ENCODE results near the gene MAP3K4. TPM values are rescaled to one million over a fixed set of nuclear protein-coding genes. Genes with fewer than 3 reads are reported as not detected.

Gene MAP3K4, protein sequence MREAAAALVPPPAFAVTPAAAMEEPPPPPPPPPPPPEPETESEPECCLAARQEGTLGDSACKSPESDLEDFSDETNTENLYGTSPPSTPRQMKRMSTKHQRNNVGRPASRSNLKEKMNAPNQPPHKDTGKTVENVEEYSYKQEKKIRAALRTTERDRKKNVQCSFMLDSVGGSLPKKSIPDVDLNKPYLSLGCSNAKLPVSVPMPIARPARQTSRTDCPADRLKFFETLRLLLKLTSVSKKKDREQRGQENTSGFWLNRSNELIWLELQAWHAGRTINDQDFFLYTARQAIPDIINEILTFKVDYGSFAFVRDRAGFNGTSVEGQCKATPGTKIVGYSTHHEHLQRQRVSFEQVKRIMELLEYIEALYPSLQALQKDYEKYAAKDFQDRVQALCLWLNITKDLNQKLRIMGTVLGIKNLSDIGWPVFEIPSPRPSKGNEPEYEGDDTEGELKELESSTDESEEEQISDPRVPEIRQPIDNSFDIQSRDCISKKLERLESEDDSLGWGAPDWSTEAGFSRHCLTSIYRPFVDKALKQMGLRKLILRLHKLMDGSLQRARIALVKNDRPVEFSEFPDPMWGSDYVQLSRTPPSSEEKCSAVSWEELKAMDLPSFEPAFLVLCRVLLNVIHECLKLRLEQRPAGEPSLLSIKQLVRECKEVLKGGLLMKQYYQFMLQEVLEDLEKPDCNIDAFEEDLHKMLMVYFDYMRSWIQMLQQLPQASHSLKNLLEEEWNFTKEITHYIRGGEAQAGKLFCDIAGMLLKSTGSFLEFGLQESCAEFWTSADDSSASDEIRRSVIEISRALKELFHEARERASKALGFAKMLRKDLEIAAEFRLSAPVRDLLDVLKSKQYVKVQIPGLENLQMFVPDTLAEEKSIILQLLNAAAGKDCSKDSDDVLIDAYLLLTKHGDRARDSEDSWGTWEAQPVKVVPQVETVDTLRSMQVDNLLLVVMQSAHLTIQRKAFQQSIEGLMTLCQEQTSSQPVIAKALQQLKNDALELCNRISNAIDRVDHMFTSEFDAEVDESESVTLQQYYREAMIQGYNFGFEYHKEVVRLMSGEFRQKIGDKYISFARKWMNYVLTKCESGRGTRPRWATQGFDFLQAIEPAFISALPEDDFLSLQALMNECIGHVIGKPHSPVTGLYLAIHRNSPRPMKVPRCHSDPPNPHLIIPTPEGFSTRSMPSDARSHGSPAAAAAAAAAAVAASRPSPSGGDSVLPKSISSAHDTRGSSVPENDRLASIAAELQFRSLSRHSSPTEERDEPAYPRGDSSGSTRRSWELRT (N-terminal part only)
- total RNA-seq (2014; rRNA removed) (24.9 and 27.9 TPM in 2 replicates), Bru-seq, nascent RNA (percentile 82 among the genes with signal in this experiment), BruChase-seq, experiment 1, labeled RNA remaining after a 6-hour chase (percentile 74 among the genes with signal in this experiment), BruChase-seq, experiment 2, labeled RNA remaining after a 2-hour chase (percentile 83 among the genes with signal in this experiment)
- long read RNA-seq, full-length matches to known transcripts: 3 of 26 reads
- long read RNA-seq, partial matches to known transcripts: 20 of 26 reads
- long read RNA-seq, other reads (novel, unspliced or antisense): 3 of 26 reads

GRCh38 chr6:160991406-160992060 is at the start of gene MAP3K4:
Gene MAP3K4, plus strand, starts transcription at chr6:160991769. Its CDS starts 163 bp downstream, at chr6:160991932.
- H3F3A ChIP-seq (ENCODE audit: low read length, unreplicated experiment): no peaks in the 10 kb centered on the region
- no peaks in the 10 kb centered on the region for H3K27me3 ChIP-seq (ENCODE audit: low read length)
- H3K9me2 ChIP-seq (replicated peaks; ENCODE audit: low read length): no peaks in the 10 kb centered on the region
- peak within 1 kb of the TSS; percentile 82 for H3K27ac ChIP-seq (ENCODE audit: low read length)
- H3K79me2 ChIP-seq (ENCODE audit: low read length): peaks cover 48% of the 10 kb centered on the region
- peak within 1 kb of the TSS; percentile 62 for H2AFZ ChIP-seq (ENCODE audit: low read length)
- CTCF ChIA-PET: interaction anchor here (0.9 kb wide), 1 partner anchor 47 kb away, joined by 4 read pairs; no protein-coding TSS in a partner anchor
- peak within 1 kb of the TSS; percentile 88 for H3K4me3 ChIP-seq (ENCODE audit: low read length)
- ATAC-seq (peak; percentile 74), DNase-seq (peak; percentile 62)
- intact Hi-C loops (cut with micrococcal nuclease): loop anchor here (1.0 to 10.0 kb wide), 9 partner anchors 47 to 383 kb away; partner anchors contain the start of gene AGPAT4
- TF ChIP-seq, protein P1, sequence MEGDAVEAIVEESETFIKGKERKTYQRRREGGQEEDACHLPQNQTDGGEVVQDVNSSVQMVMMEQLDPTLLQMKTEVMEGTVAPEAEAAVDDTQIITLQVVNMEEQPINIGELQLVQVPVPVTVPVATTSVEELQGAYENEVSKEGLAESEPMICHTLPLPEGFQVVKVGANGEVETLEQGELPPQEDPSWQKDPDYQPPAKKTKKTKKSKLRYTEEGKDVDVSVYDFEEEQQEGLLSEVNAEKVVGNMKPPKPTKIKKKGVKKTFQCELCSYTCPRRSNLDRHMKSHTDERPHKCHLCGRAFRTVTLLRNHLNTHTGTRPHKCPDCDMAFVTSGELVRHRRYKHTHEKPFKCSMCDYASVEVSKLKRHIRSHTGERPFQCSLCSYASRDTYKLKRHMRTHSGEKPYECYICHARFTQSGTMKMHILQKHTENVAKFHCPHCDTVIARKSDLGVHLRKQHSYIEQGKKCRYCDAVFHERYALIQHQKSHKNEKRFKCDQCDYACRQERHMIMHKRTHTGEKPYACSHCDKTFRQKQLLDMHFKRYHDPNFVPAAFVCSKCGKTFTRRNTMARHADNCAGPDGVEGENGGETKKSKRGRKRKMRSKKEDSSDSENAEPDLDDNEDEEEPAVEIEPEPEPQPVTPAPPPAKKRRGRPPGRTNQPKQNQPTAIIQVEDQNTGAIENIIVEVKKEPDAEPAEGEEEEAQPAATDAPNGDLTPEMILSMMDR (conservative IDR thresholded peaks at IDR 0.05; ENCODE audit: low read depth, low read length): no peak
- TF ChIP-seq EZH2 (IDR thresholded peaks at IDR 0.05; ENCODE audit: low read length, unreplicated experiment) (no peak), EZH2phosphoT487 (IDR thresholded peaks at IDR 0.05; ENCODE audit: borderline replicate concordance, low read length) (no peak)
- no peaks in the 10 kb centered on the region; the same call in 1 of the 2 replicates for H3K9me3 ChIP-seq (ENCODE audit: low read length)
- BruUV-seq (replicated peaks): no TSS peak
- POLR2A ChIA-PET (ENCODE audit: unreplicated experiment): interaction anchor here (0.6 kb wide), 1 partner anchor 47 kb away, joined by 3 read pairs; no protein-coding TSS in a partner anchor
- peak within 1 kb of the TSS; percentile 93 for H3K9ac ChIP-seq (ENCODE audit: low read length)
- H3K36me3 ChIP-seq (ENCODE audit: low read depth, low read length): peaks cover 1% of the 10 kb centered on the region
- H3K4me1 ChIP-seq (ENCODE audit: insufficient read depth, low read length): peaks cover 18% of the 10 kb centered on the region
- H4K20me1 ChIP-seq (ENCODE audit: low read length): 0 out of 2 replicates have a peak, but pooled peaks cover 13% of the 10 kb centered on the region
- H3K4me2 ChIP-seq (ENCODE audit: low read length): peak within 1 kb of the TSS; percentile 96

- Histone ChIP-seq H3K4me1 (ENCODE audit: insufficient read depth, low read length) (no peaks in the 10 kb centered on the region), H4K20me1 (ENCODE audit: low read length) (no peaks in the 10 kb centered on the region), H3K9ac (ENCODE audit: low read length) (no peak overlapping the region), H3K27me3 (ENCODE audit: low read length) (no peaks in the 10 kb centered on the region), H3K9me3 (ENCODE audit: low read length) (no peaks in the 10 kb centered on the region), H3K9me2 (replicated peaks; ENCODE audit: low read length) (no peaks in the 10 kb centered on the region), H3F3A (ENCODE audit: low read length, unreplicated experiment) (no peaks in the 10 kb centered on the region), H2AFZ (ENCODE audit: low read length) (no peak overlapping the region), H3K79me2 (ENCODE audit: low read length) (no peaks in the 10 kb centered on the region), H3K36me3 (ENCODE audit: low read depth, low read length) (no peaks in the 10 kb centered on the region), H3K27ac (ENCODE audit: low read length) (no peak overlapping the region), H3K4me2 (ENCODE audit: low read length) (no peak overlapping the region), H3K4me3 (ENCODE audit: low read length) (no peak overlapping the region)
- ATAC-seq (no peak), DNase-seq (no peak)
- POLR2A ChIA-PET (ENCODE audit: unreplicated experiment): interaction anchor here (0.6 kb wide), 1 partner anchor 85 kb away, joined by 9 read pairs; no protein-coding TSS in a partner anchor
- CTCF ChIA-PET: no interaction called here
- intact Hi-C loops (cut with micrococcal nuclease): no loop called here
- no TSS peak for BruUV-seq (replicated peaks)
- TF ChIP-seq EZH2phosphoT487 (IDR thresholded peaks at IDR 0.05; ENCODE audit: borderline replicate concordance, low read length): no peak
Measured at GRCh38 chr6:160943997-160944396, 47.6 kb upstream of the MAP3K4 start.
